Kidney (tissue), 14 donors: ENCODE results near the gene LDLRAD4. TPM values are rescaled to one million over a fixed set of nuclear protein-coding genes. Genes with fewer than 3 reads are reported as not detected.
A peak's percentile ranks its signal among the peaks of the same experiment; 100 is the strongest.

ENCODE experiments used
- DNase-seq, 5 donors: peaks; one replicate each; pipeline ENCODE4 v3.0.0-alpha.2; 2013 to 2020
- FAIRE-seq: peaks from 2 replicates; lab custom pipeline; 2012; peaks lifted over from hg19 to GRCh38; lab: Jason Lieb, UNC
- H3K27ac ChIP-seq, 2 donors: one replicate each; pipeline ENCODE4 v1.7.0; 2013; ENCODE audit warnings: low read depth in 2 of 2, low read length in 2 of 2, inconsistent platforms in 1 of 2
- H3K27me3 ChIP-seq: one replicate; pipeline ENCODE4 v1.7.1; 2013; ENCODE audit warnings: low read length, inconsistent platforms; ENCODE audit not compliant: control insufficient read depth, insufficient read depth
- H3K36me3 ChIP-seq, 3 donors: one replicate each; pipeline versions ENCODE4 v1.7.0 to v1.7.1; 2013; ENCODE audit warnings: low read length in 3 of 3, control low read depth in 1 of 3, inconsistent platforms in 1 of 3; ENCODE audit not compliant: insufficient read depth in 3 of 3, control insufficient read depth in 2 of 3
- H3K4me1 ChIP-seq, 3 donors: one replicate each; pipeline versions ENCODE4 v1.7.0 to v1.7.1; 2013; ENCODE audit warnings: low read length in 3 of 3, inconsistent platforms in 1 of 3, low read depth in 1 of 3; ENCODE audit not compliant: control insufficient read depth in 2 of 3, insufficient read depth in 2 of 3
- H3K4me3 ChIP-seq, 3 donors: one replicate each; pipeline versions ENCODE4 v1.7.0 to v1.8.1; 2013; ENCODE audit warnings: low read length in 3 of 3, control low read depth in 1 of 3, inconsistent platforms in 1 of 3
- H3K9ac ChIP-seq, 3 donors: one replicate each; pipeline versions ENCODE4 v1.7.0 to v1.7.1; 2013; ENCODE audit warnings: low read length in 3 of 3, control low read depth in 1 of 3, inconsistent platforms in 1 of 3
- H3K9me3 ChIP-seq, 3 donors: one replicate each; pipeline versions ENCODE4 v1.7.0 to v1.7.1; 2013; ENCODE audit warnings: low read length in 3 of 3, control low read depth in 1 of 3, inconsistent platforms in 1 of 3; ENCODE audit not compliant: control insufficient read depth in 2 of 3, insufficient read depth in 1 of 3
- intact Hi-C: fragments of 100-400 bp; cut with DNase I; formaldehyde crosslinking; loops from one replicate; pipeline ENCODE4 v1.11.1; 2022
- polyA plus RNA-seq: library from polyadenylated mRNA; stranded (reverse); fragments of 350-450 nt; fragmentation: Illumina TruSeq; extraction: RNeasy Lipid Tissue Mini Kit (QIAGEN cat#74804); gene quantifications from one replicate; pipeline ENCODE4 v1.2.3, GENCODE V29; 2014; ENCODE audit warnings: low read depth, low replicate concordance; ENCODE audit not compliant: insufficient read depth
- total RNA-seq: library from RNA; stranded (reverse); fragmentation: NEBNext Ultra II Directional; extraction: Animal tissue kit (Norgen Biotek cat#: 25700); gene quantifications from one replicate; pipeline ENCODE4 v1.2.1, GENCODE V29; 2021
- TF ChIP-seq, protein P1 (sequence below): IDR thresholded peaks from 3 replicates; pipeline ENCODE4 v1.5.1; 2012; ENCODE audit warnings: mild to moderate bottlenecking, moderate library complexity, borderline replicate concordance; ENCODE audit not compliant: insufficient read depth; ENCODE audit errors: extremely low read depth
- donor health status: control.
- donor health status: control.
- donor health status: control.
- donor health status: control.
- donor health status: control.
- donor health status: DM: yes; HTN: yes; CAD: no.
- donor health status: Normal renal cell carcinoma (clear cell type).

The LDLRAD4 gene
- total and polyA plus RNA-seq, 2 donors from 2014 or later: 2.3 to 42.3 TPM

DNA sequence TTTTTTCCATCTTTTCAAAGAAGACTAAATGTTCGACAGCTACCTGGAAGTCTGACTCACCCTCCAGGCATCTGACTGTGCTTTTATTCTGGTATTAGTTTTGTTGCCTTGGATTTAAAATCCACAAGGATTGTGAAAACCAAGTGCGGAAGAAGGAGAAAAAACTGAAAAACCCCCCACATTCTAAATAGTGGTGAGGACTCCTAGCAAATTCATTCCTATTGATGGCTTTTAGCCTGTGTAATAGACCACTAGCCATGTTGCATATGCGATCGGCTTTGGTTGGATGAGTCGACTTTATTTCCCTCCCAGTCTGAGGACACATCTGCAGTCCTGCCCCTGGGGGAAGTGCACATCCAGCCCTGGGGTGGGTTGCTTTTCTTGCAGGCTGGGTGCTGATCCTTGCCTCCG, 16.9 kb downstream of the LDLRAD4 start:
- H3K9ac ChIP-seq: no peak overlapping the region
- H3K27ac ChIP-seq: no peak overlapping the region
- no peaks in the 10 kb centered on the region for H3K9me3 ChIP-seq
- TF ChIP-seq, protein P1, sequence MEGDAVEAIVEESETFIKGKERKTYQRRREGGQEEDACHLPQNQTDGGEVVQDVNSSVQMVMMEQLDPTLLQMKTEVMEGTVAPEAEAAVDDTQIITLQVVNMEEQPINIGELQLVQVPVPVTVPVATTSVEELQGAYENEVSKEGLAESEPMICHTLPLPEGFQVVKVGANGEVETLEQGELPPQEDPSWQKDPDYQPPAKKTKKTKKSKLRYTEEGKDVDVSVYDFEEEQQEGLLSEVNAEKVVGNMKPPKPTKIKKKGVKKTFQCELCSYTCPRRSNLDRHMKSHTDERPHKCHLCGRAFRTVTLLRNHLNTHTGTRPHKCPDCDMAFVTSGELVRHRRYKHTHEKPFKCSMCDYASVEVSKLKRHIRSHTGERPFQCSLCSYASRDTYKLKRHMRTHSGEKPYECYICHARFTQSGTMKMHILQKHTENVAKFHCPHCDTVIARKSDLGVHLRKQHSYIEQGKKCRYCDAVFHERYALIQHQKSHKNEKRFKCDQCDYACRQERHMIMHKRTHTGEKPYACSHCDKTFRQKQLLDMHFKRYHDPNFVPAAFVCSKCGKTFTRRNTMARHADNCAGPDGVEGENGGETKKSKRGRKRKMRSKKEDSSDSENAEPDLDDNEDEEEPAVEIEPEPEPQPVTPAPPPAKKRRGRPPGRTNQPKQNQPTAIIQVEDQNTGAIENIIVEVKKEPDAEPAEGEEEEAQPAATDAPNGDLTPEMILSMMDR: no peak
- DNase-seq (peak in 1 of 5 donors; percentile 7), FAIRE-seq (no peak)
- intact Hi-C loops: no loop called here
- H3K4me3 ChIP-seq: no peak overlapping the region
- H3K36me3 ChIP-seq: no peaks in the 10 kb centered on the region
- H3K4me1 ChIP-seq: no peaks in the 10 kb centered on the region
- no peaks in the 10 kb centered on the region for H3K27me3 ChIP-seq

DNA sequence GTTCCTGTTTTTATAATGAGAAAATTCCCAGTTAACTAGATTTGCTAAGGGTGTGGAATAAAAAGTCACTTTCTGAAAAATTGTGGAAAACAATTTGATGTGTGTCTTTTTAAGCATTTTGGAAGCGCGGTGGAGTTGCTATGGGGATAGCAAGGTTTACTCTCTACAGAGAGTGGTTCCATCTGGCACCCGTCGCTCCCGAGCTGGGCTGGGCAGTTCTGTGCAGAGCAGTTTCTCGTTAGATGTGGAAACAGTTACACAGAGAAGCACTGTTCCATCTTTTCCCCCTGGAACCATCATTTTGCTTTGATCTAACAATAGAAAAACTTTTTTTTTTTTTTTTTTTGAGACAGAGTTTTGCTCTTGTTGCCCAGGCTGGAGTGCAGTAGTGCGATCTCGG, 17.4 kb downstream of the LDLRAD4 start:
- Histone ChIP-seq H3K9me3 (no peaks in the 10 kb centered on the region), H3K27ac (no peak overlapping the region), H3K4me1 (no peaks in the 10 kb centered on the region), H3K27me3 (no peaks in the 10 kb centered on the region), H3K4me3 (no peak overlapping the region), H3K9ac (no peak overlapping the region), H3K36me3 (no peaks in the 10 kb centered on the region)
- FAIRE-seq (no peak), DNase-seq (peak in 3 of 5 donors; percentile 53 to 86 (median 64))
- TF ChIP-seq, protein P1: no peak
- intact Hi-C loops: no loop called here

DNA sequence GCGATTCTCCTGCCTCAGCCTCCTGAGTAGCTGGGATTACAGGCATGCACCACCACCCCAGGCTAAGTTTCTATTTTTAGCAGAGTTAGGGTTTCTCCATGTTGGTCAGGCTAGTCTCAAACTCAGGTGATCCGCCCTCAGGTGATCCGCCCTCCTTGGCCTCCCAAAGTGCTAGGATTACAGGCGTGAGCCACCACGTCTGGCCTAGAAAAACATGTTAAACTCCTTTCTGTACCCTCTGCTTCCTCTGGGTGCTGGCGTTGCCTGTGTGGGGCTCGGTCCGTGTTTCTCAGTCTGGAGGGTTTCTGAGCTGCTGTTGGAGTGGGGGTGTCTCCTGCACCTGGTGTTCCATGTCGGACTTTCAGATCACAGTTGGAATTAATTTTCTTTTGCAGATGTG, 17.9 kb downstream of the LDLRAD4 start:
- intact Hi-C loops: no loop called here
- Histone ChIP-seq H3K4me3 (no peak overlapping the region), H3K4me1 (no peaks in the 10 kb centered on the region), H3K27me3 (no peaks in the 10 kb centered on the region), H3K9ac (no peak overlapping the region), H3K36me3 (no peaks in the 10 kb centered on the region), H3K9me3 (no peaks in the 10 kb centered on the region), H3K27ac (no peak overlapping the region)
- peak in 1 of 5 donors; percentile 6 for DNase-seq
- no peak for FAIRE-seq
- TF ChIP-seq, protein P1: no peak

DNA sequence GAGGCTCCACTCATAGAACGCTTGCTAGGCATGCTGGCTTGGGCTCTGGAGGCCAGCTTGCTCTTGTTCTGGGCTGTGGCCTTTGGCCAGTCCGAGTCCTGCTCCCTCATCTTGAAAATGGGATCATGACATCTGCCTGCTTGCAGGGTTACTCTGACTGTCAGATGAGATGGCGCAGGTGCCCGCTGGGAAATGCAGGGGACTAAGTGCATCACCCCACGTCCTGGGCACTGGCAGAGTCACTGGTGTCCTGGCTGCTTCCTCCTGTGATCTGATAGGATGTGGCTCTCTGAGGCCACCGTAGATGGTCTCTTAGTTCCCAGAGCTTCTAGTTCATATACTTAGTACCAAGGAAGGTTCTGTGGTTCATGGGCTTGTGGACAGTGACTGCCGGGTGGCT, 18.5 kb downstream of the LDLRAD4 start:
- Histone ChIP-seq H3K4me1 (no peaks in the 10 kb centered on the region), H3K27ac (no peak overlapping the region), H3K9me3 (no peaks in the 10 kb centered on the region), H3K4me3 (no peak overlapping the region), H3K9ac (no peak overlapping the region), H3K27me3 (no peaks in the 10 kb centered on the region), H3K36me3 (no peaks in the 10 kb centered on the region)
- TF ChIP-seq, protein P1: no peak
- FAIRE-seq (no peak), DNase-seq (peak in 1 of 5 donors; percentile 4)
- intact Hi-C loops: no loop called here
